ENCODE data around the gene TRANK1.
A peak's percentile ranks its signal among the peaks of the same experiment; 100 is the strongest.
"Not testable (repeated sequence)": the region's sequence is repeated elsewhere in the genome, so short reads cannot be mapped to it uniquely, and the experiment has no call there.

The TRANK1 gene

DNA sequence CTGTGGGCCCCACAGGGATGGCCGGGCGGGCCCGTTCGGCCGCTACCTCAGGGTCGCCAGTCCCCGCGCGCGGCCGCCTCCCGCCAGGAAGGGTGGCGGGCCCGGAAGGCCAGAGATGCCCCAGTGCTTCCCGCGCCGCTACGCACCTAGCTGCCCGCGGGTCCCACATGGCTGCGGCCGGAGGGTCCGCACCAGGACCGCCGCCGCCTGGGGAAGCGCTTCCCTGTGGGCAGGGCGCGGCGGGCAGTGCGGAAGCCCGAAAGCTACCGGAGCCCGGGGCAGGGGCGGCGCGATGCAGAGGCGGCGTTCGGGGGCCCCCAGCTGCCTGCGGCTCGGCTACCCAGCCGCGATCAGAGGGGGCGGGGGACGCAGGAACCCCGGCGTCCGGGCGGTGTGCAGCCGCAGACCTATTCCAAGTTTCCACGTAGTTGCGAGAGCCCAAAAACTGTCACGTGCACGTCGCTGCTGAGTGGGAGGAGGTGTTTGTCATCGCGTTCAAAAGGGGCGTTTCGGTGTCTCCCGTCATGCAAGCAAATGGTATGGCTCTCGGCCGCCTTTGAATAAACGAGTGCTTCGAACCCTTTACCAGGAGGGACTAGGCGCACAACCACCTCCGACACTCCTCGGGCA, at the start of gene TRANK1:
TSS of gene TRANK1 (minus strand) at position 414 of the 630 bp plus-strand sequence. CDS start at position 169, 245 bp downstream.
- peak; percentile 14 for DNase-seq

- no peak for DNase-seq
Measured at GRCh38 chr3:36993326-36994283, 48.8 kb upstream of the TRANK1 start, which contains the start of gene MLH1. TSS of gene MLH1 (plus strand) at chr3:36993518. CDS start at chr3:36993548, 30 bp downstream.

- no peak for DNase-seq
Measured at GRCh38 chr3:36992806-36993325, 48.0 kb upstream of the TRANK1 start, which contains the start of gene EPM2AIP1. TSS of gene EPM2AIP1 (minus strand) at chr3:36993131. CDS start at chr3:36993077, 54 bp downstream.

- DNase-seq: no peak
Measured at GRCh38 chr3:36991923-36992805, 47.3 kb upstream of the TRANK1 start.

GRCh38 chr3:36991147-36991546, 46.3 kb upstream of the TRANK1 start:
- DNase-seq: no peak

DNA sequence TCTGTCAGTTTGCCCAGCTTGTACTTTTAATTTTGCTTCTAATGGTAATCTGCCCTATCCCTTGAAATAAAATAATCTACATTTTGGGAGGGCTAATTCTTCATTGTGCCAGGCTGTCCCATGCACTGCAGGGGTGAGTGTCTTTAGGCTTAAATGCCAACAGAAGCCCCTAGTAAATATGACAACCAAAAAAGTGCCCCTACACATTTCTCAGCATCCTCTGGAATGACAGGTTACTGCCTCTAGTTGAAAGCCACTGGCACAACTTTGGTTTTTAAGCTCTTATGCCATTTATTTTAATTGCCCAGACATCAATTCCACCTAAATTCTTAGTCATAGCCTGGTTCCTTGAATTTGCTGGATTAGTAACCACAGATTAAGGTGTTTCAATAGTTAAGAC, 44.7 kb upstream of the TRANK1 start:
- DNase-seq: no peak

- no peak for DNase-seq
Measured at GRCh38 chr3:36989005-36989404, 44.2 kb upstream of the TRANK1 start.

- DNase-seq: no peak
Measured at GRCh38 chr3:36988356-36988755, 43.5 kb upstream of the TRANK1 start.

- no peak for DNase-seq
Measured at GRCh38 chr3:36981006-36981405, 36.2 kb upstream of the TRANK1 start.

DNA sequence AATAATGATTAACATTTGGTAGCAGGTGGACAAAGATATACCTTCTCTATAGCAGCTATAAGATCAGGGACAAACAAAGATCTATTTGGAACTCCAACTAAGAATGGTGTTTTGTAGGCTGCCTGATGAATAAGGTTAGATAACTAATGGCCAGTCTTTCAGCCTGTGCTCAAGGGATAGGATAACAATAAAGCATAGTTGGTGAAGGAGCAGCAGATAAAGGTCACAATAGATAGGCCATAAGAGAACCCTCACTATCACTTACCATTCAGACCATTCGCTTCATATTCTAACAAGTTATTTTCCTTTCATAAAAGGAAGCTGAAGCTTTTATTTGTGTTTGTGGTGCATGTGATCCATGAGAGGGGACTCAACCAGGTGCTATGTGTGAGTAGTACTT, 28.3 kb upstream of the TRANK1 start:
- no peak for DNase-seq

DNA sequence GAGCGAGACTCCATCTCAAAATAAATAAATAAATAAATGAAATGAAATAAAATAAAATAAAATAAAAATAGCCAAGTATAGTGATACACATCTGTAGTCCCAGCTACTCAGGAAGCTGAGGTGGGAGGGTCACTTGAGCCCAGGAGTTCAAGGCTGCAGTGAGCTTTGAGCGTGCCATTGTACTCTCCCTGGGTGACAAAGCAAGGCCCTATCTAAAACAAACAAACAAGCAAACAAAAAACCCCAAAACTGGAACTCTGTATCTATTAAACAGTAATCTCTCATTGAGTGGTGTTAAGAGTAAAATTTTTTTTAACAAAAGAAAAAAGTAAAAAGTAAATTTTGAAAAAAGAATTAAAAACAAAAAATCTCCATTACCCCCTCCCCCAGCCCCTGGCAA, 27.3 kb upstream of the TRANK1 start:
- no peak for DNase-seq

DNA sequence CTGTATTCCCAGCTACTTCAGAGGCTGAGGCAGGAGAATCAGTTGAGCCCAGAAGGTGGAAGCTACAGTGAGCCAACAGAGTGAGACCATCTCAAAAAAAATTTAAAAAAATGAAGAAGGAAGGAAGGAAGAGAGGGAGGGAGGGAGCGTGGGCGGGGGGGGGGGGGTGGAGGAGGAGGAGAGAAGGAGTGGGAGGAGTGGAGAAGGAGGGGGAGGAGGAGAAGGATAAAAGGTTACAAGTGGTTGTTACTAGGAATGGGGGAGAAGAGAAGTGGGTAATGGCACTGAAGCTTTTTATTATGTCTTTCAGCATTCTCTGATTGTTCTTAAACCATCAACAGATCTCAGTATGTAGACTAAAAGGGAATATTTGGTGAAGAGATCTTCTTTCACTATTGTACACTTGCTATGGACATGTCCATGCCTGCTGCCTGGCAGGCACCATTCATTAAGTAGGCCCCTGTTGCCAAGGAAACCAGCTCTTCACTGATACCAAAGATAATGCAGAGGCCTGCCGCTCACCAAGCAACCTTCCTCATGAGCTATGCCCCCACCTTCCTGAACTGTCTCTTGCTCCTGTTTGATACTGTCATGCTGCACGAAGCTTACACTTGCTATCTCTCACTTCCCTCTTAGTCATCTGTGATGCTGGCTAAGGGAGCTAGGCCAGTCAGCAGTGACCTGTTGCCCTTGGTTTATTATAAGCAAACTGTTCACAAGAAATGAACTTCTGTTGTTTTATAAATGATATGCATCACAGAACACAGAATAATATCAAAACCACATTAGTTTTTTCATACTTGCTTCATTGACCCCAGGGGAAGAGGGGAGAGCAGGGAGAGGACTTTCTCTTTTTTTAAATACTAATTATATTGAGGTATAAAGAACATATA, 24.9 kb upstream of the TRANK1 start:
- peak; percentile 92 for DNase-seq

- DNase-seq: no peak
Measured at GRCh38 chr3:36969085-36969484, 24.2 kb upstream of the TRANK1 start.

GRCh38 chr3:36965440-36965839, 20.6 kb upstream of the TRANK1 start:
- no peak for DNase-seq

DNA sequence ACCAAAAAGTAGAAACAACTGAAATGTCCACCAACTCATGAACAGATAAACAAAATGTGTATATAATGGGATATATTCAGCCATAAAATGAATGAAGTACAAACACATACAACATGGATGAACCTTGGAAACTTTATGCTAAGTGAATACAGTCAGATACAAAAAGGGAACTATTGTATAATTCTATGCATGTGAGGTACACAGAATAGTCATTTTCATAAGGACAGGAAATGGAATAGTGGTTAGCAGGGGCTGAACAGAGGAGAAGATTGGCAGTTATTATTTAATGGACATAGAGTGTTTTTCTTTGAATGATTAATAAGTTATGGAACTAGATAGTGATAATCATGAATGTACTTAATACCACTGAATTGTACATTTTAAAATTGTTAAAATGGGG, 20.0 kb upstream of the TRANK1 start:
- no peak for DNase-seq

- no peak for DNase-seq
Measured at GRCh38 chr3:36964331-36964730, 19.5 kb upstream of the TRANK1 start.

GRCh38 chr3:36963008-36963407, 18.2 kb upstream of the TRANK1 start:
- not testable (repeated sequence) for DNase-seq

- no peak for DNase-seq
Measured at GRCh38 chr3:36960502-36960901, 15.6 kb upstream of the TRANK1 start.

GRCh38 chr3:36959821-36960220, 15.0 kb upstream of the TRANK1 start:
- DNase-seq: peak; percentile 56

GRCh38 chr3:36957862-36958686, 13.2 kb upstream of the TRANK1 start:
- DNase-seq: no peak

GRCh38 chr3:36957063-36957462, 12.2 kb upstream of the TRANK1 start:
- no peak for DNase-seq

All from COR-L47 (cell line).